Lower leg skin (tissue), 3 donors: ENCODE measurements around the gene NTSR1.

Experiments
- POLR2A ChIP-seq, 2 donors: fragments of 450-650 bp; IDR thresholded peaks; one replicate each; pipeline ENCODE4 v1.6.1; 2016 to 2017; ENCODE audit warnings: antibody characterized with exemption in 2 of 2, mild to moderate bottlenecking in 1 of 2, moderate library complexity in 1 of 2
- TF ChIP-seq, protein P1 (sequence below), 3 donors: fragments of 450-650 bp; IDR thresholded peaks; one replicate each; pipeline ENCODE4 v1.5.1; 2016; ENCODE audit warnings: antibody characterized with exemption in 3 of 3, mild to moderate bottlenecking in 3 of 3, moderate library complexity in 2 of 3

DNA sequence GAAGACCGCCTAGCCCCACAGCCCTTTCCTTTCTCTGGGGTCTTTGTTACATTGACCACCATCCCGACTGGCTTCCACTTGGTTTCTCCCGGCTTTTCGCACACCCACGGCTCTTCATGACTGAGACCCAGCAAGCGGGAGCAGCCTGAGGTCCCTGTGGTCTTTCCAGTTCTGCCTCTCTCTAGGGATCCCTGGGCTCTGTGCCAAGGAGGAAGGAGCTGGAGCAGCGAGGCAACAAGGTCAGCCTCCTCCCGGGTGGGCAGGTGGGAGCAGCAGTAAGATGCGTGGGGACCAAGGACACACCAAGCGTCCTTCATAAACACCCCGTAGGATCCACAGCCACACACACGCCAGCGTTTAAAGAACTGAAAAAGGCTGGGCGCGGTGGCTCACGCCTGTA, 58.1 kb downstream of the NTSR1 start:
- TF ChIP-seq POLR2A (IDR thresholded peaks at IDR 0.05), result no peak
- TF ChIP-seq, protein P1, sequence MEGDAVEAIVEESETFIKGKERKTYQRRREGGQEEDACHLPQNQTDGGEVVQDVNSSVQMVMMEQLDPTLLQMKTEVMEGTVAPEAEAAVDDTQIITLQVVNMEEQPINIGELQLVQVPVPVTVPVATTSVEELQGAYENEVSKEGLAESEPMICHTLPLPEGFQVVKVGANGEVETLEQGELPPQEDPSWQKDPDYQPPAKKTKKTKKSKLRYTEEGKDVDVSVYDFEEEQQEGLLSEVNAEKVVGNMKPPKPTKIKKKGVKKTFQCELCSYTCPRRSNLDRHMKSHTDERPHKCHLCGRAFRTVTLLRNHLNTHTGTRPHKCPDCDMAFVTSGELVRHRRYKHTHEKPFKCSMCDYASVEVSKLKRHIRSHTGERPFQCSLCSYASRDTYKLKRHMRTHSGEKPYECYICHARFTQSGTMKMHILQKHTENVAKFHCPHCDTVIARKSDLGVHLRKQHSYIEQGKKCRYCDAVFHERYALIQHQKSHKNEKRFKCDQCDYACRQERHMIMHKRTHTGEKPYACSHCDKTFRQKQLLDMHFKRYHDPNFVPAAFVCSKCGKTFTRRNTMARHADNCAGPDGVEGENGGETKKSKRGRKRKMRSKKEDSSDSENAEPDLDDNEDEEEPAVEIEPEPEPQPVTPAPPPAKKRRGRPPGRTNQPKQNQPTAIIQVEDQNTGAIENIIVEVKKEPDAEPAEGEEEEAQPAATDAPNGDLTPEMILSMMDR (IDR thresholded peaks at IDR 0.05), result no peak
